Activated CD8-positive, alpha-beta memory T cell treated with anti-CD3 and anti-CD28 coated beads, Interleukin-2, amount 50 U/mL, for 1 hour (primary cell): Measurements from ENCODE around the gene TAF15.

Experiments
- DNase-seq: peaks from one replicate; pipeline ENCODE4 v3.0.0-alpha.2; 2020; ENCODE audit errors: extremely low read depth

TAF15 gene

DNA sequence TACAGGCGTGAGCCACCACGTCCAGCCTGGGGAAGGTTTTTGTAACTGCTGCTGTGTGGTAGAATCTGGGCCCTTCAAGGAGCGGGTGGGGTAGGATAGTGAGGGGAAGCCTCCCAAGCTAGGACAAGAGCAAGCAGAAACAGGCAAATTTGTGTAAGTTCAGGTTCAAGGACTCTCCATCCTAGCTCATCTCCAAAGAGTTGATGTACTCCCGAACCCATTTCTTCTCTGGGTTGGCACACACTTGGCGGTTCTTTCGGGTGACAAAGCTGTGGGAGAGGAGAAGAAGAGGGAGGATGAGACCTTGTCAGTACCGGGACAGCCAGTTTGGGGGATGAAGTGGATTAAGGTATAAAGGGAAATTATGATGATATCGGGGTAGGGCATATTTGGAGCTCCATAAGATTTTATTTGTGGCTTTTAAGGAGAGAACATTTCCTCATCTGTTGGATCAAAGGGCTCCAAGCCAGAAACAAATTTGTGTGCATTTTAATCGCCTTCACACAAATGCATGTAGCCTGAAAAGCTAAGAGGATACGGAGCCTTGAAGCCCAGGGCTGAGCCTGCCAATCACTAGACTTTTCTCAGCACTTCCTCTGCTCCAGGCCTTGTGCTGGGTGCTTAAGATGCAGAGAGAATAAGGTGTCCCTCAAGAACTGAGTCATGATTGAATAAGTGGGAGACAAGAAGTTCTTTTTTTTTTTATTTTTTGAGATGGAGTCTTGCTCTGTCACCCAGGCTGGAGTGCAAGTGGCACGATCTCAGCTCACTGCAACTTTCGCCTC is 63.1 kb downstream of the TAF15 start:
- DNase-seq, result no peak

DNA sequence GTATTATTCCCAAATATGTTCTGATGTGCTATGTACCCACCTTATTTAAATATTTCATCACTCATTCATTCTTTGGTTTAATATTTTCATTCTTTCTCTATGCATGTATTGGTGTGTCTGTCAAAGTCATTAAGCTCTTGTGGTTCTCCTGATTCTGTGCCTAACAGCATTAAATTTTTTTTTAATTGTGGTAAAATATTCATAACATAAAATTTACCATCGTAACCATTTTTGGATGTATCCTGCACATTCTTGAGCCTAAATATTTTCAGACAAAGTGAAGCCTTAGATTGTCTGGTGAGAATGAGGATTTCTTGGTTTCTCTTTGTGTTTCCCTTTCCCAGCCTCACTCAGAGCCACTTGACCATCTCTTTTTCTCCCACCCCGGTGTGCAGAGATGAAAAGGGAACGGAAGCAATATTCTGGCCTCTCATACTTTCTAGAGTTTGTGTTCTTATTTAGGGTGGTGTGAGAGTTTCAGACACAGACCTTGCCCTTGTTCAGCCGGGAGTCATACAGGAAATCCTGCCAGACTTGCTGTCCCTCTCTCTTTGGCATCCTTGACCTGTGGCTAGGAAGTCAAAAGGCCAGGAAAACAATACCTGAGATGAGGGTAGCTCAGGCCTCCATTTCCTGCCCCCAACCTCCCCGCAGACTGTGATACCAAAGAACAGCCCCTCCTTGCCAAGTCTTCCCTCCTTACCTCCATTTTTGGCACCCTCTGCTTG is 66.0 kb downstream of the TAF15 start:
- DNase-seq, result no peak

DNA sequence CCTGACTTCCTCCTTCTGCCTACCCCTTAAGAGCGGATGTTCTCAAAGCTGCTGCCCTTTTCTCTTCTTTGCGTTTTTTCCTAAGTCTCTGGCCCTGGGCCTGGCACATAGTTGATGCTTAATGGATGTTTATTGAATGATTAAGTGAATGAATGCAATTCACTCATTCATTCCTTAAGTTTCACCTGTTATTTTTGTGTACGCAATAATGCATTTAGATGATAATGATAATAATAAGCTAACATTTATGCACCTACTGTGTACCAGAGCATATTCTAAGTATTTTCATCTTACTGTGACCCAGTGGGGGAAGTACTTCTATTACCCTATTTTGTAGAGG is 66.5 kb downstream of the TAF15 start:
- DNase-seq, result no peak

DNA sequence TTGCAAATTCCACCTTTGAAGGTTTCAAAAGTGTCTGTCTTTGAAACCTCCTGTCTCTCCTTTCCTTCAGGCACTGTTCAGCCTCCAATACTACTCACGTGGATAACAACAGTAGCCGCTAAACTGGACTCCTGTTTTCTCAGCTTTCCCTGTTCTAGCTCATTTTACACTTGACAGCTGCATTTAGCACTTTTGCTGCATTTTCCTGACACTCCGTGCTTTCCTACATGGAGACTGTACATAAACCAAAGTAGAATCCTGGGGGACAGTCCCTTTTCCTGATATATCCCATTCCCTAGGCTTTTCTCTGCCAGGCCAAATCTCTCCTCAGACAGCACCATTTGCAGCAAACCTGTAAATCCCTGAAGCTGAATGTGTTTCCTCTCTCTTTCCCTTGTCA is 67.2 kb downstream of the TAF15 start:
- no peak for DNase-seq

DNA sequence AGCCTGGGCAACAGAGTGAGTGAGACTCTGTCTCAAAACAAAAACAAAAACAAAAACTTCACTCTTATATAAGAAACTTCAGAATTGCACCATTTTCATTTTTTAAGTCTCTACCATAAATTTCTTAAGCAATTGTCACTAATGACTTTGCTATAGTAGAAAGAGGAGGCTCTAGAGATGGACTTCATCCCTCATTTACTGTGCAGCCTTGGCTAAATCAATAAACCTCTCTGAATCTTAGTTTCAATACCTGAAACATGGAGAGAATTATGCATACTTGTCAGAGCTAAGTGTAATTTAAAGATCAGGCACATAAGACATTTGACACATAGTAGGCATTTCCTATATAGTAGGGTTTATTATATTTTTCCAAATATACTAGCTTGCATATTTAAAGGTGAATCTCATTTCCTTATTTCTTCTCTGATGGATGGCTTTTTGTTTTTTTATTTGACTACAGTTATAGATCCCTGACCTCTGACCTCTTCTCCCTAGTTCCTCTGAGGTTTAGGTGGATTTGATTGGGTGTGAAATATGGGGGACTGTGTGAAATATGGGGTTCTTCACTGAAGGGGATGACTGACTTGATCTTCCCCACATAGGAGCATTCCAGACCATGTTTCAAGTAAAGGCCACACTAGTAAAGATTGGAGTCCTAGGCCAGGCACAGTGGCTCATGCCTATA is 68.2 kb downstream of the TAF15 start:
- DNase-seq, result no peak

DNA sequence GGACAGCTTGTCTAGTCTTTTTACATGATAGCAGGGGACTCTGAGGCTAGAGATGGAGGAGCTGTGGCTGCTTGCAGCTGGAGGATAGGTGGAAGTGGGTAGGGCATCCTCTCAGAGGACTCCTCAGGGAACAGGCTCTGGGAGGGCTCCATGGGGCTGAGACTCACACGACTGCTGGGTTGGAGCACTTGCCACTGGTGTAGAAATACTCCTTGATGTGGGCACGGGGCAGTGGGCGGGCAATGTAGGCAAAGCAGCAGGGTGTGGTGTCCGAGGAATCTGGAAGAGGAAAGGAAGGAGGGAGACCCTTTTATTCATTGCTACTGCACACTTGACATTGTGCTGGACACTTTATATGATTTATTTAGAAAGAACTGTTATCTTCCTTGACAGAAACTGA is 69.1 kb downstream of the TAF15 start:
- DNase-seq, result no peak

DNA sequence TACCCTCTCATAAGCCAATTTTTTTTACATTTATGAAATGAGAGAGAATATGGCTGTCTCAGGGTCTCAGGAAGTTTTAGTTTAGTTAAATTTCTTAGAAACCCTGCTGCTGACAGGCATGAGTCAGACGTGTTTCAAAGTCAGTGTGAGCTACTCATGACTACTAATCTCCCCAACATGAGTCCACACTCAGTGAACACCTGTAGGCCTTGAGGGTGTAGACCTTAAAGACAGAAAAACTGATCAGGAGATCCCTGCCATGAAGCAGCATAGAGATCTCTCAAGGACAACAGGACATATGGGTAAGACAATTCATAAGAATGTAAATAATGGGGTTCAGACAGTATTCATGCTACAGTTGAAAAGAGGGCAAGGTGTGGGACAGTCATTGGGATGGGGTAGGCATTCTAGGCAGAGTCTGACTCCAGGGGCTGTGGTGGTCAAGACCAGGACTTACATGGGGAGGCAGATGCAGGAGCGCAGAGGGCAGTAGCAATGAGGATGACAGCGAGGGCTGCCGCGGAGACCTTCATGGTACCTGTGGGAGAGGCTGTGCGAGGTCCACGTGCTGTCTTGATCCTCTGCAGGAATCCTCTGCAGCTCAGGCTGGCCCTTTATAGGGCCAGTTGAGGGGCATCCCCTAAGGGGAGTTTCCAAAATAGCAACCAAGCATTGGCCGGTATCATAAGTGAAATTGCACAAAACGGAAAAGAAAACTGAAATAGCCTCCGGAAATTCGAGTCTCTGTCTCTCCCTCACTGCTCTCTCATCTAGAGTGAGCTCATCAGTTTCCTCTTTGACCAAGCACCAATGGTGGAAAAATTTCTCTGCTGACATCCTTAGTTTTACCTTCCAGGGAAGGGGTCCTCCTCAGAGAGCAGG is 70.7 kb downstream of the TAF15 start, which contains the start of gene CCL5:
CCL5 (minus strand) TSS at position 588 of the 882 bp plus-strand sequence.
- no peak for DNase-seq

DNA sequence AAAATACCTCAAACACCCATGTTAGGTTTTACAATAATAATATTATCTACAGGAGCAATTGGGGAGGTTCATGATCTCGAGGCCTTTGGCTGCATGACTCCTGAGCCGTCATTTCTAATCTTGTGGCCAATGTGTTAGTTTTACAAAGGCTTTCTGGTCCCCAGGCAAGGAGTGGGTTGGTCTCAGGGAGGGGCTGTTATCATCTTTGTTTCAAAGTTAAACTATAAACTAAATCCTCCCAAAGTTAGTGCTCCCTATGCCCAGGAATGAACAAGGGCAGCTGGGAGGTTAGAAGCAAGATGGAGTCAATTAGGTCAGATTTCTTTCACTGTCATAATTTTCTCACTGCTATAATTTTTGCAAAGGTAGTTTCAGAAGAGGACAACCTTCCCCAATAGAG is 80.0 kb downstream of the TAF15 start:
- DNase-seq, result no peak

DNA sequence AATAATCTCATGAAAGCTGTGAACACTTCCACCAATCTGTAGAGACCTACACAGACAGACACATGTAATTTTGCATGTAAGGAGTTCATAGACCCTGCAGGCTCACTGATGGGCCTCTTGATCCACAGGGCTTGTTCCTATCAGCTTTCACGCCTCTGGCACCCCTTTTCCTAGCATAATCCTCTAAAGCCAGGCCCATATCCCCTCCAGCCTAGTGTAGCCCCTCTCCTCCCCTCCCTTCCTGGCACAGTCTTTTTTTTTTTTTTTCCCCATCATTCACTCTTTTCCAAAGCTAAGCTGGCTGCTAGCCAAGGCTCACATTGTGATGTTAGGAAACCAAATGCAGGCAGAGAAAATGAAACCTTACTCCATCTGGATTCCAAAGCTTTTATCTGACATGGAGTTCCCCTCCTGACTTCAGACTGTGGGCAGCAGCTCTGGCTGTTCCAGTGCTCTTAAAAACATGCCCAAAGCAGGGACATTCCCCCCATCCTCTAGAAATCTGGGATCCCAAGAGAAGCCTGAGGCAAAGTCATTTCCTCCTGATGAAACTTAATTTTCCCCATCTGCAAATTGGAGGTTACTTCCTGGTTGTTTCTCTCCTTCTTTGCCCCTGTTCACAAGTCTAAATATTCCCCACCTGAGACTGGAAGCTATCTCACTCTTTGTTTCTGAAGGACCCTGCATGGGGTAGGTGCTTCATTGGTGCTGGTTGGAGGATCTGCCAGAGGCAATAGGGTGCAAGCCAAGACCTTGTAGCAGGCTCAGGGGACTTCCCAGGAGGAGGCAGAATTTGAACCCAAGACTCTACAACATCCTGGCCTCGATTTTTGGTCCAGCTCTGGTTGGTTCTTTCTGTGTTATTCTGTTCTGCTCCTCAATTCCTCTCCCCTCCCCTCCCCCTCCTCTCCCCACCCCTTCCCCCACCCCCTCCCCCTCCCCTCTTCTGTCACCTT is 80.8 kb downstream of the TAF15 start:
- no peak for DNase-seq

DNA sequence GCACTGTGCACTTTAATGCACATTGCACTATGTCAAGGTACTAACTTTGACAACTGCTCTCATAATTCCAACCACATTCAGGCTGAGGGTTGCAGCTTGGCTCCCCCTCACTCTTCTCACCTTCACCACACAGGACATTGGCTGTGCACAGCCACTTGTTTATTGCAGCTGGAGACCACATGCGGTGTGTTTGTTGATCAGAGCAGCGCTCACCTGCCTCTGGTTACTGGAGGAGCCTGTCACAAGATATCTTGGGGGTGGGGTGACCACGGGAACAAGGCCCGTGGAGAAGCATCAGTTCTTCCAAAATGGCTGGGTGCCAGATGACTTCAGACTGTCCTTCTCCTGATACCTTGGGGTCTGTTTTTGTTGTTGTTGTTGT is 81.5 kb downstream of the TAF15 start:
- DNase-seq, result no peak

DNA sequence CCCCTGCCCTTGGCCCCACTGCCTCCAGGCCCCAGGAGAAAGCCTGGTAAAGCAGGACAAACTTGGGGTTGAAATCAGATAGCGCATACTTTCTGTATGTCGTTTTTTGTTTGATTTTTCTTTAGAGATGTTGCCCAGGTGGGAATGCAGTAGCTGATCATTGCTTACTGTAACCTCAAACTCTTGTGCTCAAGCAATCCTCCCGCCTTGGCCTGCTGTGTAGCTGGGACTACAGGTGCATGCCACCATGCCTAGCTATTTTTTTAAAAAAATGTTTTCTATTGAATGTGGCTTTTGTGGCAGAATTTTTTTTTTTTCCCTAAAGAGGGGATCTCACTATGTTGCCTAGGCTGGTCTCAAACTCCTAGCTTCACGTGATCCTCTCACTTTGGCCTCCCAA is 82.0 kb downstream of the TAF15 start:
- no peak for DNase-seq

DNA sequence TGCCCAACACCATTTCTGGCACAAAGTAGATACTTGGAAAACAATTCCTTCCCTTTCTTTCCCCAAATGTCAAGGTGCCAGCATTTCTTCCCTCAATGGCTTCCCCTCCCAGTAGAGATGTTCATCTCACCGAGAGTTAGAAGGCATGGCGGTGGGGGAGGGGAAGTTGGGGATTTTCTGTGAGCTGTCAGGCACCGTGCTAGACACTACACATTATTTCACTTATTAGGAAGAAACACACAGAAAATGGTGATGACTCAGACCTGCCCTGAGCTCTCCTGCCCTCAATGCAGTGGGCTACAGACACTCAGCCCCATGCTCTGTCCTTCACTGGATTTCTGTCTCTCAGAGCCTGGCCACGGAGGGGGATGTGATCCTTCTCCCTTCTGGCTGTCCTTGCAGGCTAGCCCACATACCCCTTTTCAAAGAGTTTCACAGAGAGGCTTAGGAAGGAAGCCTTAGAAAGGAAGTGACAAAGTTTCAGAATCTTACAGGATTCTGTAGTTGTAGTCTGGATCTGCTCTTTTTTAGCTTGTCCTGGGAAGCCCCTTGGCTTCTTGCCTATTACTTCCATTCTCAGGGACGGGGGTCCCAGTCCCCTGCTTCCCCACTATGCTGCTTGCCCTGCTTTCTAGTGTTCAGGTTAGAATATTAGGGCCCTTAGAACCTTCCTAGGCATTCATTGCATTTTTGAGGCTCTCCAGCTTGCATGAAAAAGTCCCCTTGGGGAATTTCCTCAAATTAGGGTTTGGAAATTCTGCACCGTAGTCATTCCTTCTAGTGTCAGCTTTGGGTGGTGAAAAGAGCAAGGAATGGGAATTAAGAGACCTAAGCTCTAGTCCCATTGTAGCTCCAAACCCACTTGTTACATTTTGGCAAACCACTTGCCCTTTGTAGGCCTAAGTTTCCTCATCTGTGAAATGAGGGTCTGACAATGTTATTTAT is 83.1 kb downstream of the TAF15 start:
- DNase-seq, result no peak

DNA sequence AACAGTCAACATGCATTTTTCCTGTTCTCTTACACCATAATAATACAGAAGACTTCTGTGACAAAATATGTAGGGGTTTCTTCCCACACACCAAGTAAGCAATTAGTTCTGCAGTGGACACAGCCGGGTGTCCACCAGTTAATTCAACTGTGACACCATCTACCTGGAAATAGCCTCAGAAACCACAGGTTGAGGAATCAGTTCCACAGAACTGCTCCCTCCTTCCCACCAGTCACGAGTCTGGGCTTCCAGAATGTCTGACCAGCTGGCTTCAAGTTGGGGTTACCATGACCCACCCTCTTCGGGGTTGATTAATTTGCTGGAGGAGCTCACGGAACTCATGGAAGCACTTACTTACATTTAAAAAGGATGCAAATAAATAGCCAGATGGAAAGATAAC is 84.5 kb downstream of the TAF15 start:
- no peak for DNase-seq

DNA sequence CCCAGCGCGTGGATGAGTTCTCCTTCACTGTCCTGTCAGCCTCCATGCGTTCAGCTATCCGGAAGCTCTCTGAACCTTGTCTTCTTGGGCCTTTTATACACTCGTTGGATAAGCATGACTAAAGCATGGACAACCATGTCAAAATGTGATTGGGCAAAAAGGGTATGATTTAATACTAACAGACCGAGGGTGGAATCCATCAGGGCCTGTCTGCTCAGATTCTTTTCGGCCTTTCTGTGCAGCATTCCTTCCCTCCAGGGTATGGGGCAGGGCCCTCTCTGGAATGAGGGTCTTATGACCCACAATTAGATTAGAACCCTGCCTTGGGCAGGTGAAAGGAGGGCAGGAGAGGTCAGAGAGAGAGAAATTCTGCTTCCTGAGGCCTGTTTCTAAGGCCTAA is 84.9 kb downstream of the TAF15 start:
- no peak for DNase-seq

DNA sequence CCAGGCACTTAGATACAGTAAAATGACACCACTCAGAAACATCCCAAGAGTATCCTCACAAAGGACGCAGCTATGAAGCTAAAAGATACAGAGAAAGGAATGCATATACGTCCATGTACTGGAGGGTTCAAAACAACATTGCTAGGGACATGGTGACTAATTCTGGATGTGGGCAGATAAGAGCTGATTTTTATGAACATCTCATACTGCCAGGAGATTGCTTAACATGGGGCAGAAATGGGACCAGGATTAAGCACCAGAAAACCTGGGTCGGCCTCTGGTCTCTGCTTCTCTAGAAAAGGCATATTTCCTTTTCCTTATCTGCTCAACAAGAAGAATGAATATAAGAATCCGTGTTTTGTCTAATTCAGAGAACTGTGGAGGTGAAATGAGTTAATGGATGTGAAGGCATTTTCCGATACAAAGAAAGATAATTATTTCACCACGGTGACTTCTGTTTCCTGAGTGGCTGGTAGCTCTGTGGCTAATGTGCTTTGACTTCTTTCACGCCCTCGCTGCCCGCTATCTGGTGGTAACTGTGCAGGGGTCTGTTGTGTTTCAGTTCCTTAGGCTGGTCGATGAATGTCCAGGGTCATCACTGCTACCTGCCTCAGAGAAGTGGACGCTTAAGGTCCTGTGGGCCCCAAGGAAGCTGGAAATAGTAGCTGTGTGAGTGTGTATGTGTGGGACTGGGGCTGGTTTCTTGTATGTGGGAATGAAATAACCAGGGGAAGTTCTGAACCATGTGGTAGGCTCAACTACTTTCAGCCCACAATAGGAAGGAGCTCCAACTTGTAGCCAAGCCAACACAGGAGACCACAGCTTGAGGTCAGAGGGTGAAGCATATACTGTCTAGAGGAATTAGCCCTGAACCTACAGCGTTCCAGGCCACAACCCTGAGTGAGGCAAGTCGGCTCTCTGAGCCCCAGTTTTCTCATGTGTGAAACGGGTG is 86.6 kb downstream of the TAF15 start:
- no peak for DNase-seq
